HG03521 (cell line): ENCODE data around the gene DHRS13.
"Not testable (repeated sequence)": the region's sequence is repeated elsewhere in the genome, so short reads cannot be mapped to it uniquely, and the experiment has no call there.

Experiments
- ATAC-seq: cut with Tn5 transposase; IDR thresholded peaks from one replicate; pipeline ENCODE4 v1.9.1; 2021; ENCODE audit warnings: mild to moderate bottlenecking, moderate library complexity; ENCODE audit not compliant: unreplicated experiment

DHRS13 gene

GRCh38 chr17:28935744-28936460 lies 33.0 kb upstream of the DHRS13 start:
- ATAC-seq, result no peak

GRCh38 chr17:28934508-28934907 lies 31.6 kb upstream of the DHRS13 start:
- ATAC-seq, result not testable (repeated sequence)

DNA sequence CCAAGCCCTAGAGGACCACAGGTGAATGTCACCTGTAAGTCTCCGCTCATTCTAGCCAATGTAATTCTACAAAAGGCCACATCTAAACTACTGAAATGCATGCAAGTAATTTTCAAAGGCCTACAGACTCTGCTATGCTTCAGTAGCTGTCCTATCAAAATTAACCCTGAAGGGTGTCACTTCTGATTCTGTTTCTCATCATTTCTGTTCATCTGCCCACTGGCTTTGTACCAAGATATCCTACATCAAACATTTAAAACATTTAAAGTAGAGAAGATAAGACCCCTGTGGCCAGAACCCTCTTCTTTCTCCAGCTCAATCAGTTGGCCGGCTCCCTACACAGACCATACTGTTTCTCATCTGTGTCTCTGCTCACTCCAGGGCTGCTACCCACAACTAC lies 26.9 kb upstream of the DHRS13 start:
- no peak for ATAC-seq

DNA sequence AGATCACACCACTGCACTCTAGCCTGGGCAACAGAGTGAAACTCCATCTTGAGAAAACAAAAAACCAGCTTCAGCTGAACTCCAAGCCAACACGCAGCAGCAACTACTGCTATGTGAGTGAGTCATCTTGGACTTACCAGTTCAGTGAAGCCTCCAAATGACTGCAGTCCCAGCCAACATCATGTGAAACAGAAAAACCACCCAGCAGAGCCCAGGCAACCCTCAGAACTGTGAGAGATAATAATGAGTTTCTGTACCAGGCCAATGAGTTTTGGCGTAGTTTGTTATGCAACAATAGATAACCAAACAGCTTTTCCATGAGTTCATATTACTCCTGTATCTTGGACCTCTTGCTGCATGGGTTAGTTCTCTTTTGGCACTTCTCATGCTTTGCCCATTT lies 25.2 kb upstream of the DHRS13 start:
- ATAC-seq, result no peak

DNA sequence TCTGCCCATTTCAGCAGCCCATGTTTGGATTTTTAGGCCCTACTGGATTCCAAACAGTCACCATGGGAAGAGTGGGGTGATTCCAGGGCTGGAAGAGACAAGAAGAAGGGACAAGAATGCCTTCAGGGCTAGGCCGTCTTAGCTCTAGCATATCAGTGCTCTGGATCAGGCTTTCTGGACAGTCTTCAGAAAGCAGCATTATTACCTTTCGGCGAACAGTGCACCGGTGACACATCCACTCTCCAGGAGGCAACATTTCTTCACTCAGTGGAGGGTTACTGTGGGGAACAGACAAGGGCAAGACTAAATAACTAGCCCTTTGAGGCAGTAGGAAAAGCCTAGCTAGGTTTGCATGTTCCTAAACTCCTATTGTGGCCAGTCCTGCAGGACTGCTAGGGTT lies 23.9 kb upstream of the DHRS13 start:
- no peak for ATAC-seq

DNA sequence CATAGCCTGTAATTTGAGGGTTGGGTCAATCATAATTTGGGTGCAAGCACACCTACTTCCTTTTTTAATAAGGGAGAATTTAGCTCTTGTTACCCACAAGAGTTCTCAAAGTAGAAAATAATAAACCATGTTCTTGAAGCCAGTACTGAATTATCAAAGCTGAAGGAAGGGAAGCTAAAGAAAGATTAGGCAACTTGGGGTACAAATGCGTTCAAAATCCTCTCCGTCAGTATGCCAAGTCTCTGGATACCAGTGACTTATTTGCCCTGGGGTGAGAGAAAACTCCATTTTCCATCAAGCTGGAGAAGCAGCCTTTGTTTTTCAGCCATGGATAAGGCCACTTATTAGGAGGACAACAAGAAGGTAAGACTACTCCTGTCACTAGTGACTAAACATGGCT lies 23.5 kb upstream of the DHRS13 start:
- no peak for ATAC-seq

DNA sequence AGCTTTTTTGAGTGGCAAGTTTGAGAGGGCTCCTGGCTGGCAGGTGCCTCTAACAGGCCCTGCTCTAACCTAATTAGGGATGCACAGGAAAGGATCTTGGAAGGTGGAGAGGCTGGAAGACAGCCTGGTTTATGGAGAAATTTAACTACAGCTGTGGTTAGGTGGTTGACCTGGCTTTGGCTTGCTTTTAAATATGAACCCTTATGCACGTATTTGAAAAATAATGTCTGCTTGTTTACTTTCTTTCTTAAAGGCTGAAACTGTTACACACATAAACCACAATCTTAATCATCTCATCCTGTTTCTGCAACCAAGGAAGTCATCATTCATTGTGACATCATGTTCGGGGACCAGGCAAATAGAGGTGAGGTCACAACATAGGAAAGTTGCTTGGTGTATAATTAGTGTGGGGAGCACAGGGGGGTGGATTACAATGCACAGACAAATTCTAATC lies 23.1 kb upstream of the DHRS13 start:
- no peak for ATAC-seq

DNA sequence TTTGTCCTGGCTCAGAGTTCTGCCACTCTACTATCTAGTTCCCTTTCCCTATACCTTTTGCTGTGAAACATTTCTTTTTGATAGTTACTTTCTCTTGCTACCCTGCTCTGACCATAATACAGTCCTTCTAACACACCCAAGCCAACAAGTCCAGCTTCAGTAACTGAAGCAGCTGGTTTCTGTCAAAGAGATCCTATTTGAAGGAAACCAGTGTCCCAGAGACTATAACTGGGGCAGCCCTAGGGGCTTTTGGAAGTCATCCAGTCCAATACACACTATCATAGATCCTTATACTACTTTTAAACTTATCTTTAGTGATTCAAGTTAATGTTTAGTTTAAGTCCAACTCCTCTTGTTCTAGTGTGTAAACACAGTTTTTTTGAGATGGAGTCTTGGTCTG lies 17.3 kb upstream of the DHRS13 start:
- ATAC-seq, result no peak

DNA sequence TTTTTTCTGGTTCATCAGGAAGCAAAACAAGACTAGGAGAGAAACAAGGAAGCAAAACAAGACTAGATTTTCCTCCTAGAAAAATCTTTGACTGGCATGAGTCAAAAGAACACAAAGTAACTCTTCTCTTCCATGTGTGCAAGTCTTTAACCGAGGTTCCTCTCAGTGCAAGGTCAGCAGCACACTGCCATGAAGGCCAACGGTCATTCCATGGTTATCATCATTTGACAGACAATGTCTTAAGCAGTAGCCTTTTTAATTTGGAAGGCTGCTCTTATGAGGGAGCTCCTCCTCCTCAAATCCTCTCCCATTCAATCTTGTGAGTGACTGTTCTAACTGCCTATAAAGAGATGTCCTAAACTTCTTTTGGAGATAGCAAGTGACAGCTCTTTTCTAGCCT lies 15.4 kb upstream of the DHRS13 start:
- no peak for ATAC-seq

GRCh38 chr17:28917465-28917864 lies 14.6 kb upstream of the DHRS13 start:
- no peak for ATAC-seq

DNA sequence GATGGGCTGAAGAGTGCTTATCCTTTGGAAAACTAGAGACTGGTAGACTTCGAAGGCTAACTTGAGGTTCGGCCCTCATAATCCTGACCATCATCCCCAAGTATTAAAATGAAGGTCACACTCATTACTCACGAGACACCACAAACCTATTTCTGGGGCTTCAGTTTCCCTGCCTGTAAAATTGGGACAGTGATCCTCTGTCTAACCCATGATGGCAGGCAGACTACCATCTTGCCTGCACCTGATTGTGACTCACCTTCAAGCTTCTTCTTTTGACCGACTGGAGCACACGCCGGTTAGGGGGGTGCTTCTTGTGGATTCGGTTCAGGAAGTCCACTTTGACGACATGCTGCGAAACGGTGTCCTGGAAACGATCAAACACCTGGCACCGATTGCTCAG lies 14.2 kb upstream of the DHRS13 start:
- ATAC-seq, result no peak

DNA sequence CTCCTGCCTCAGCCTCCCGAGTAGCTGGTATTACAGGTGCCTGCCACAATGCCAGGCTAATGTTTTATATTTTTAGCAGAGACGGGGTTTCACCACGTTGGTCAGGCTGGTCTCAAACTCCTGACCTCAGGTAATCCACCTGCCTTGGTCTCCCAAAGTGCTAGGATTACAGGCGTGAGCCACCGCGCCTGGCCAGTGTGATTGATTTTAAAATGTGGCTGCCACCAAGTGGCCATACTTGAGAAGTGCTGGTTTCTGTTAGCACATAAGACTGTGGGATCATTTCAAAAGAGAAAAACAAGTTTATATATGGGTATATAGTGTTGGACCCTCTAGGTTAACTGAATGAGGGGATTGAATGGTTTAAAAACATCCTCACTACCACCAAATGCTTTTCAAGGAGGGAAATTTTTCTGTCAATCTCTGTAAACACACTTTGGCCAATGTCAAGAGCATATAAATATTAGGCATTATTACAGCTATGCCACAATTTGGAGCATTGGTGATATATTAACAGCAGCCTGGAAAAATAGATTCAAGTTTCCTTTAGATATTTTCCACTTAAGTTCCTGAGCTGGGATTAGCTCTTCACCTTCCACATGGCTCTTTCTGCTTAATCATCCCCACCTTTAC lies 13.5 kb upstream of the DHRS13 start:
- no peak for ATAC-seq

GRCh38 chr17:28912938-28913333 lies 10.1 kb upstream of the DHRS13 start:
- ATAC-seq, result no peak

- ATAC-seq, result no peak
These were observed 9.5 kb upstream of the DHRS13 start for GRCh38 chr17:28912281-28912937.

DNA sequence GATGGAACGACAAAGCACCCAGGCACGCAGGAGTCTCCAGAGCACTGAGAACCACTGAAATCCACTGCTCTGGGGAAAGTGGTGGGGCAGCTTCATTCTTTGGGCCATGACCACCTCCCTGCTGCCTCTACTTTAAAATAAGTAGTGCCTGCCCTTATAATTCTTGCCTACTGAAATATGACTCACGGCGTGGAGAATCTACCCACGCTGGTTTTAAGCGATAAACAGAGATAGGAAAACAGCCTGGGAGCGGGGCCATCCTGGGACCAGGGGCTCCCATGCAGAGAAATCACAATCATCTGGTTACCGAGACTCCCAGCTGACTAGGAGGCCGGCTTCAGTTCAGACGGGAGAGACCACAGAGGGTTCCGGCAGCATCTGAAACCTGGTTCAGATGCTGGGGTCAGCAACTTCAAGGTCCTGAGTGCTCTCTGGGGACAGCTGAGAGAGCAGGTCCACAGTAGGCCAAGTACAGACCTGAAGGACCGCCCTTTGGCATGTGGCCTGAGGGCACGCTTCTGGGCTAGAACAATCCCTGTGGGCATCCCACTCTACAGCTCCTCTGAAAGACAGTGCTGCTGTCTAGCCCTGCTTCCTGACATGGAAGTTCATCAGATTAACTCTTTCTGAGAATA lies 8.6 kb upstream of the DHRS13 start:
- ATAC-seq, result no peak

GRCh38 chr17:28910534-28910933 lies 7.7 kb upstream of the DHRS13 start:
- ATAC-seq, result no peak

GRCh38 chr17:28908640-28909167 lies 5.8 kb upstream of the DHRS13 start:
- no peak for ATAC-seq

GRCh38 chr17:28907709-28908475 lies 5.0 kb upstream of the DHRS13 start:
- ATAC-seq, result no peak

DNA sequence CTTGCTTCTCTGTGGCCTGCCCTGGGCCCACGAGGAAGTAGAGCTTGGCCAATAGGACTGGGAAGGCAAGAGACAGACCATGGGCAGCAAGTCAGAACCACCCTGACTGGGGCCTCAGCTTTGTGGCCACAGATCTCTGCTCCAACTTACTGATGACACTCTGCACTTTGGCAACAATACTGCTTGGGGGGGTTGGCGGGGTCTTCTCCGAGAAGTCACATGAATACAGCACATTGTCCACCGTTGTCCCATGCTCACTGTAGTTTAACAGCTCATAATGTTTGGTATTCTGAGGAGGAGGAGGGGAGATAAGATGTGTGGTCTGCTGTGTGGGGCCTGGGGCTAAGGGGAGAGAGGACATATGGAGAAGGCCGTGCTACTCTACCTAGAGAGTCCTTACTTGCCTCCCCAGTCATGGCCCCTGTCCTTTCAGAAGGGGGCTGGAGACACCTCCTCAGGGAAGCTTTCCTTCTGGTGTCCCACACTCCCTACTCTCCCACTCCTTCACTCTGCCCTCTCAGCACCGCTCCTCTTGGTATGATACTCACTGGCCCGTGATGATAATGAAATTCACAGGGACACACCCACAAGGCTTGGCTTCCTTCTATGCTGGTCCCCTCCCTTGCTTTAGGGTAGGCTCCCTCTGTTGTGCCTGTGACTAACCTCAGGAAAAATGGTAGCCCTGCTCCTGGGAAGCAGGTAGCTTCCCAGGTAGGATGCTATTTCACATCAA lies 4.0 kb upstream of the DHRS13 start:
- no peak for ATAC-seq

- no peak for ATAC-seq
These were observed 3.4 kb upstream of the DHRS13 start for GRCh38 chr17:28906276-28906675.
